IPS-20b (cell line): ENCODE results near the gene CAST.
"Not testable (repeated sequence)": the region's sequence is repeated elsewhere in the genome, so short reads cannot be mapped to it uniquely, and the experiment has no call there.

Source experiments
- H3K27ac ChIP-seq: one replicate; pipeline ENCODE4 v1.5.1; 2013; ENCODE audit warnings: low read length
- H3K27me3 ChIP-seq: 2 replicates; pipeline ENCODE4 v1.6.1; 2013; ENCODE audit warnings: mild to moderate bottlenecking, low read length, inconsistent platforms; ENCODE audit not compliant: insufficient read depth
- H3K36me3 ChIP-seq: 2 replicates; pipeline ENCODE4 v1.6.1; 2013; ENCODE audit warnings: low read depth, mild to moderate bottlenecking, inconsistent platforms, low read length, moderate library complexity; ENCODE audit not compliant: insufficient read depth
- H3K4me1 ChIP-seq: 2 replicates; pipeline ENCODE4 v1.6.1; 2013; ENCODE audit warnings: mild to moderate bottlenecking, control low read depth, inconsistent platforms, low read length, moderate library complexity; ENCODE audit not compliant: insufficient read depth
- H3K4me3 ChIP-seq: 2 replicates; pipeline ENCODE4 v1.5.1; 2013; ENCODE audit warnings: mild to moderate bottlenecking, low read length, inconsistent platforms
- H3K9ac ChIP-seq: 2 replicates; pipeline ENCODE4 v1.6.1; 2013; ENCODE audit warnings: low read depth, mild to moderate bottlenecking, inconsistent platforms, low read length, moderate library complexity
- H3K9me3 ChIP-seq: 2 replicates; pipeline ENCODE4 v1.6.1; 2013; ENCODE audit warnings: mild to moderate bottlenecking, low read depth, low read length, inconsistent platforms; ENCODE audit not compliant: insufficient read depth

Gene CAST

GRCh38 chr5:96661855-96662724 is at the start of gene CAST:
Gene CAST (plus strand): TSS chr5:96662376. CDS start chr5:96662423, 47 bp downstream.
- H3K27ac ChIP-seq = no peak within 1 kb of the TSS
- H3K9ac ChIP-seq = peak within 1 kb of the TSS; percentile 70; the same call in 1 of the 2 replicates
- peaks cover 7% of the 10 kb centered on the region; the same call in 1 of the 2 replicates for H3K4me1 ChIP-seq
- no peaks in the 10 kb centered on the region for H3K36me3 ChIP-seq
- H3K9me3 ChIP-seq = no peaks in the 10 kb centered on the region
- peaks cover 60% of the 10 kb centered on the region for H3K27me3 ChIP-seq
- peak within 1 kb of the TSS; percentile 90 for H3K4me3 ChIP-seq

GRCh38 chr5:96614110-96614691 is 48.0 kb upstream of the CAST start:
- 0 out of 2 replicates have a peak, but pooled peaks cover 4% of the 10 kb centered on the region for H3K9me3 ChIP-seq

GRCh38 chr5:96615223-96615622 is 47.0 kb upstream of the CAST start:
- H3K36me3 ChIP-seq = no peaks in the 10 kb centered on the region
- no peak overlapping the region for H3K9ac ChIP-seq

More at GRCh38 chr5:96614110-96614691, 48.0 kb upstream of the CAST start:
- Histone ChIP-seq H3K36me3 (no peaks in the 10 kb centered on the region), H3K27ac (no peak overlapping the region), H3K4me1 (no peaks in the 10 kb centered on the region), H3K27me3 (no peaks in the 10 kb centered on the region), H3K9ac (no peak overlapping the region), H3K4me3 (no peak overlapping the region)

GRCh38 chr5:96616801-96617200 is 45.4 kb upstream of the CAST start:
- no peak overlapping the region for H3K9ac ChIP-seq
- H3K27me3 ChIP-seq = no peaks in the 10 kb centered on the region
- H3K27ac ChIP-seq = no peak overlapping the region
- H3K9me3 ChIP-seq = 0 out of 2 replicates have a peak, but pooled peaks cover 4% of the 10 kb centered on the region
- no peaks in the 10 kb centered on the region for H3K36me3 ChIP-seq
- no peaks in the 10 kb centered on the region; the same call in 1 of the 2 replicates for H3K4me1 ChIP-seq
- no peak overlapping the region for H3K4me3 ChIP-seq

More at GRCh38 chr5:96615223-96615622, 47.0 kb upstream of the CAST start:
- Histone ChIP-seq H3K27ac (no peak overlapping the region), H3K4me1 (no peaks in the 10 kb centered on the region; the same call in 1 of the 2 replicates), H3K4me3 (no peak overlapping the region), H3K9me3 (0 out of 2 replicates have a peak, but pooled peaks cover 4% of the 10 kb centered on the region), H3K27me3 (no peaks in the 10 kb centered on the region)

GRCh38 chr5:96618311-96619016 is 43.7 kb upstream of the CAST start:
- H3K36me3 ChIP-seq, H3K4me3 ChIP-seq, H3K9ac ChIP-seq, H3K9me3 ChIP-seq, H3K4me1 ChIP-seq, H3K27me3 ChIP-seq, H3K27ac ChIP-seq: not testable (repeated sequence)

GRCh38 chr5:96619946-96620345 is 42.2 kb upstream of the CAST start:
- Histone ChIP-seq H3K36me3 (no peaks in the 10 kb centered on the region), H3K9ac (no peak overlapping the region), H3K9me3 (0 out of 2 replicates have a peak, but pooled peaks cover 4% of the 10 kb centered on the region), H3K27ac (no peak overlapping the region), H3K4me3 (no peak overlapping the region), H3K27me3 (no peaks in the 10 kb centered on the region), H3K4me1 (no peaks in the 10 kb centered on the region; the same call in 1 of the 2 replicates)

- Histone ChIP-seq H3K9me3 (no peaks in the 10 kb centered on the region), H3K4me1 (no peaks in the 10 kb centered on the region; the same call in 1 of the 2 replicates), H3K27ac (no peak overlapping the region), H3K4me3 (no peak overlapping the region), H3K36me3 (no peaks in the 10 kb centered on the region), H3K9ac (no peak overlapping the region), H3K27me3 (no peaks in the 10 kb centered on the region)
Observed at GRCh38 chr5:96624596-96624995, 37.6 kb upstream of the CAST start.

- no peaks in the 10 kb centered on the region for H3K36me3 ChIP-seq
- H3K4me3 ChIP-seq = no peak overlapping the region
- no peaks in the 10 kb centered on the region for H3K4me1 ChIP-seq
- no peaks in the 10 kb centered on the region for H3K9me3 ChIP-seq
- no peak overlapping the region for H3K9ac ChIP-seq
- H3K27ac ChIP-seq = no peak overlapping the region
- H3K27me3 ChIP-seq = no peaks in the 10 kb centered on the region
Observed at GRCh38 chr5:96625365-96625764, 36.8 kb upstream of the CAST start.

- H3K9ac ChIP-seq = no peak overlapping the region
- H3K36me3 ChIP-seq = no peaks in the 10 kb centered on the region
- H3K27ac ChIP-seq = no peak overlapping the region
- H3K27me3 ChIP-seq = no peaks in the 10 kb centered on the region
- no peak overlapping the region for H3K4me3 ChIP-seq
- H3K9me3 ChIP-seq = no peaks in the 10 kb centered on the region
- H3K4me1 ChIP-seq = no peaks in the 10 kb centered on the region
Observed at GRCh38 chr5:96626956-96627355, 35.2 kb upstream of the CAST start.

- Histone ChIP-seq H3K36me3 (no peaks in the 10 kb centered on the region), H3K4me1 (no peaks in the 10 kb centered on the region), H3K9ac (no peak overlapping the region), H3K9me3 (no peaks in the 10 kb centered on the region), H3K27ac (no peak overlapping the region), H3K4me3 (no peak overlapping the region), H3K27me3 (no peaks in the 10 kb centered on the region)
Observed at GRCh38 chr5:96627792-96628398, 34.3 kb upstream of the CAST start.

- Histone ChIP-seq H3K27me3 (no peaks in the 10 kb centered on the region), H3K4me3 (no peak overlapping the region), H3K9me3 (no peaks in the 10 kb centered on the region), H3K36me3 (no peaks in the 10 kb centered on the region), H3K4me1 (no peaks in the 10 kb centered on the region), H3K27ac (no peak overlapping the region), H3K9ac (no peak overlapping the region)
Observed at GRCh38 chr5:96628406-96628805, 33.8 kb upstream of the CAST start.
